ENCODE data around the gene MAOB. TPM values are rescaled to one million over a fixed set of nuclear protein-coding genes. Genes with fewer than 3 reads are reported as not detected.

Gene MAOB
- total RNA-seq, 2 donors from 2014 or later: 0.46 to 0.73 TPM

DNA sequence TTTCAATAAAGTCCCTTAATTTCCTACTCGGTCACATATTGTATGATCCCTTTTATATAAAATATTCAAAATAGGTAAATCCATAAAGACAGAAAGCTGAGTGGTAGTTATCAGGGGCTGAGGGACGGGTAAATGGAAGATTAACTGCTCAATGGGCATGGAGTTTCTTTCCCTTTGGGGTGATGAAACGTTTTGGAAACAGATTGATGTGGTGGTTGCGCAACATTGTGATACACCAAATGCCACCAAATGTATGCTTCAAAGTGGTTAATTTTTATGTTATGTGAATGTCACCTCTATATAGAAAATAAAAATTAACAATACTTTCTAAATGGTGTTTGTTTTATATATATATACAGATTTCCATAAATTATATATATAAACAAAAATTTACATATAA lies 15.0 kb upstream of the MAOB start:
- Histone ChIP-seq H3K9ac (ENCODE audit: extremely low read depth, low read length, poor library complexity, severe bottlenecking) (no peak overlapping the region), H3K27me3 (ENCODE audit: control insufficient read depth, insufficient read depth, low read length, poor library complexity, severe bottlenecking) (no peaks in the 10 kb centered on the region), H3K4me1 (ENCODE audit: control insufficient read depth, insufficient read depth, low read length) (peaks cover 3% of the 10 kb centered on the region), H3K36me3 (ENCODE audit: control insufficient read depth, insufficient read depth, low read length) (no peaks in the 10 kb centered on the region), H3K4me3 (ENCODE audit: low read length) (no peak overlapping the region), H3K9me3 (ENCODE audit: control insufficient read depth, low read length) (no peaks in the 10 kb centered on the region), H3K27ac (ENCODE audit: low read depth, low read length) (no peak overlapping the region)
- no peaks in the 10 kb centered on the region for H3K36me3 Mint-ChIP-seq (ENCODE audit: low read depth)
- peaks cover 27% of the 10 kb centered on the region for H3K9me3 Mint-ChIP-seq
- no peak overlapping the region for H3K27ac Mint-ChIP-seq
- H3K27me3 Mint-ChIP-seq (ENCODE audit: insufficient read depth): no peaks in the 10 kb centered on the region
- peaks cover 10% of the 10 kb centered on the region for H3K4me1 Mint-ChIP-seq
- no peak for DNase-seq
- 100% methylated on average over 1 of the region's 4 CpGs; no CpG with 5 or more reads in 1 of the 2 experiments for WGBS, 2 experiments (ENCODE audit: insufficient coverage in 1 of 2, insufficient read length in 1 of 2)
- TF ChIP-seq, protein P1, sequence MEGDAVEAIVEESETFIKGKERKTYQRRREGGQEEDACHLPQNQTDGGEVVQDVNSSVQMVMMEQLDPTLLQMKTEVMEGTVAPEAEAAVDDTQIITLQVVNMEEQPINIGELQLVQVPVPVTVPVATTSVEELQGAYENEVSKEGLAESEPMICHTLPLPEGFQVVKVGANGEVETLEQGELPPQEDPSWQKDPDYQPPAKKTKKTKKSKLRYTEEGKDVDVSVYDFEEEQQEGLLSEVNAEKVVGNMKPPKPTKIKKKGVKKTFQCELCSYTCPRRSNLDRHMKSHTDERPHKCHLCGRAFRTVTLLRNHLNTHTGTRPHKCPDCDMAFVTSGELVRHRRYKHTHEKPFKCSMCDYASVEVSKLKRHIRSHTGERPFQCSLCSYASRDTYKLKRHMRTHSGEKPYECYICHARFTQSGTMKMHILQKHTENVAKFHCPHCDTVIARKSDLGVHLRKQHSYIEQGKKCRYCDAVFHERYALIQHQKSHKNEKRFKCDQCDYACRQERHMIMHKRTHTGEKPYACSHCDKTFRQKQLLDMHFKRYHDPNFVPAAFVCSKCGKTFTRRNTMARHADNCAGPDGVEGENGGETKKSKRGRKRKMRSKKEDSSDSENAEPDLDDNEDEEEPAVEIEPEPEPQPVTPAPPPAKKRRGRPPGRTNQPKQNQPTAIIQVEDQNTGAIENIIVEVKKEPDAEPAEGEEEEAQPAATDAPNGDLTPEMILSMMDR (conservative IDR thresholded peaks at IDR 0.05): no peak
- H3K4me3 Mint-ChIP-seq: no peak overlapping the region

DNA sequence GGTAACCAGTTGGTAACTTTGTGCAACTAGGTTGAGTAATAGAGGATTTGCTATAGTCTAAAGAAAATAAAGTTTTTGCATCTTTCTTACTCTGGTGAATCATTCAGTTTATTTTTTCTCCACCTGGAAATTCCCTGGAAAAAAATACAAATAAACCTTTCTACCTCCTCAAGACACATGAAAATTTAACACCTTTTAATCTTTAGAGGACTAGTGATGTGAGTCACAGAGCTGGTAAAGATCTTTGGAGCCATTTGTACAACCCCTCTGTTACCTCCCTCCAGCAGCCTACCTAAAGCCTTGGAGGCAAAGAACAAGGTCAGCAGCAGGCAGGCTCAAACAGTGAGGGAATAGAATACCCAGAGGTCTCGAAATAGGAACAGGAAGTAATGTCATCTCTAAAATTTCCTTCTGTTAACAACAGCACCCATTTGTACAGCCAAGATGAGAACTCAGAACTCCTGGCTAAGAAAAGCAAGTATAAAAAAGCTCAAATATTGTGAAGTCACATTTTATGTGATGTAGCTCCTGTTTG lies 10.2 kb upstream of the MAOB start:
- Histone ChIP-seq H3K4me1 (ENCODE audit: control insufficient read depth, insufficient read depth, low read length) (no peaks in the 10 kb centered on the region), H3K9ac (ENCODE audit: extremely low read depth, low read length, poor library complexity, severe bottlenecking) (no peak overlapping the region), H3K27ac (ENCODE audit: low read depth, low read length) (no peak overlapping the region), H3K36me3 (ENCODE audit: control insufficient read depth, insufficient read depth, low read length) (no peaks in the 10 kb centered on the region), H3K4me3 (ENCODE audit: low read length) (no peak overlapping the region), H3K27me3 (ENCODE audit: control insufficient read depth, insufficient read depth, low read length, poor library complexity, severe bottlenecking) (no peaks in the 10 kb centered on the region), H3K9me3 (ENCODE audit: control insufficient read depth, low read length) (no peaks in the 10 kb centered on the region)
- Mint-ChIP-seq H3K4me1 (no peaks in the 10 kb centered on the region), H3K9me3 (peaks cover 40% of the 10 kb centered on the region), H3K4me3 (no peak overlapping the region), H3K27me3 (ENCODE audit: insufficient read depth) (no peaks in the 10 kb centered on the region), H3K36me3 (ENCODE audit: low read depth) (no peaks in the 10 kb centered on the region), H3K27ac (no peak overlapping the region)
- TF ChIP-seq, protein P1 (conservative IDR thresholded peaks at IDR 0.05): no peak
- DNase-seq: no peak
- 100% methylated on average over 1 of the region's 1 CpG; no CpG with 5 or more reads in 1 of the 2 experiments for WGBS, 2 experiments (ENCODE audit: insufficient coverage in 1 of 2, insufficient read length in 1 of 2)

DNA sequence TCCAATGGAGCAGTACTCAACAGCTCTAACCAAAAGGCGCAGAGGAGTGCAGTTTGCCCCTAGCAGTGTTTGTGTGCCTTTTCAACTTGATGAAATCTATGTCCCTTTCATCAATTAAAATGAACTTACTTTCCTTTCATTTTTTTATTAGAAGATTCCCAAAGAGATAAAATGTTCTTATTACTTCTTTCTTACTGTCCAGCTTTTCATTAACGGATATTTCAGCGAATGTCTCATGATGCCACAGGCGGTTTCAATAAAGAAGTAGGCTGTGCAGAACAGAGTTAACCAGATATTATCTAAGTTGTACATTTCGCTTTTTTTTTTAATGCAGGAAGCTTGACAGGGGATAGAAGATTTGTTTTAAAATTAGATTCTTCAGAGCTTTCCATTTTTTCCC lies 3.4 kb upstream of the MAOB start:
- no peaks in the 10 kb centered on the region for H3K9me3 ChIP-seq (ENCODE audit: control insufficient read depth, low read length)
- no peak overlapping the region for H3K9ac ChIP-seq (ENCODE audit: extremely low read depth, low read length, poor library complexity, severe bottlenecking)
- WGBS, 2 experiments (ENCODE audit: insufficient coverage in 1 of 2, insufficient read length in 1 of 2): 89% methylated on average over 5 of the region's 5 CpGs; no CpG with 5 or more reads in 1 of the 2 experiments
- H3K27me3 ChIP-seq (ENCODE audit: control insufficient read depth, insufficient read depth, low read length, poor library complexity, severe bottlenecking): peaks cover 22% of the 10 kb centered on the region
- H3K27ac ChIP-seq (ENCODE audit: low read depth, low read length): no peak overlapping the region
- TF ChIP-seq, protein P1 (conservative IDR thresholded peaks at IDR 0.05): no peak
- H3K27ac Mint-ChIP-seq: no peak overlapping the region
- no peaks in the 10 kb centered on the region for H3K36me3 ChIP-seq (ENCODE audit: control insufficient read depth, insufficient read depth, low read length)
- H3K4me1 Mint-ChIP-seq: no peaks in the 10 kb centered on the region
- H3K9me3 Mint-ChIP-seq: peaks cover 55% of the 10 kb centered on the region
- H3K4me1 ChIP-seq (ENCODE audit: control insufficient read depth, insufficient read depth, low read length): no peaks in the 10 kb centered on the region
- H3K36me3 Mint-ChIP-seq (ENCODE audit: low read depth): no peaks in the 10 kb centered on the region
- H3K4me3 Mint-ChIP-seq: no peak overlapping the region
- DNase-seq: no peak
- no peak overlapping the region for H3K4me3 ChIP-seq (ENCODE audit: low read length)
- peaks cover 31% of the 10 kb centered on the region for H3K27me3 Mint-ChIP-seq (ENCODE audit: insufficient read depth)
